Breast epithelium (tissue), 4 donors: ENCODE results near the gene KIAA0825. TPM values are rescaled to one million over a fixed set of nuclear protein-coding genes. Genes with fewer than 3 reads are reported as not detected.

ENCODE experiments used
- DNase-seq, 2 donors: peaks; one replicate each; pipeline ENCODE4 v3.0.0-alpha.2; 2019; ENCODE audit warnings: low spot score in 2 of 2
- H3K27ac ChIP-seq, 2 donors: fragments of 200-600 bp; sonication (generic) in 1 of 2; one replicate each; pipeline ENCODE4 v1.5.1; 2016 to 2019; ENCODE audit warnings: mild to moderate bottlenecking in 1 of 2
- H3K27me3 ChIP-seq, 2 donors: fragments of 200-600 bp; sonication (generic) in 1 of 2; one replicate each; pipeline versions ENCODE4 v1.5.1 to v1.6.0; 2017 to 2019; ENCODE audit warnings: control low read depth in 1 of 2, mild to moderate bottlenecking in 1 of 2
- H3K36me3 ChIP-seq: fragments of 200-600 bp; one replicate; pipeline ENCODE4 v1.5.1; 2019
- H3K4me1 ChIP-seq, 2 donors: fragments of 200-600 bp; sonication (generic); one replicate each; pipeline ENCODE4 v1.5.1; 2016 to 2019; ENCODE audit warnings: control low read depth in 1 of 2
- H3K4me3 ChIP-seq, 3 donors: fragments of 200-600 bp; sonication (generic); 1 replicate in 2 of 3; 2 replicates in 1 of 3; pipeline ENCODE4 v1.5.1; 2016 to 2019; ENCODE audit warnings: mild to moderate bottlenecking in 3 of 3, moderate library complexity in 2 of 3
- H3K9me3 ChIP-seq, 2 donors: fragments of 200-600 bp; sonication (generic) in 1 of 2; one replicate each; pipeline ENCODE4 v1.5.1; 2016 to 2019; ENCODE audit warnings: control low read depth in 1 of 2
- CTCF ChIP-seq, 3 donors: fragments of 450-650 bp; IDR thresholded peaks; one replicate each; pipeline ENCODE4 v1.5.1; 2016 to 2017; ENCODE audit warnings: antibody characterized with exemption in 3 of 3, mild to moderate bottlenecking in 3 of 3, moderate library complexity in 3 of 3
- POLR2A ChIP-seq: fragments of 450-650 bp; IDR thresholded peaks from one replicate; pipeline ENCODE4 v1.6.1; 2016; ENCODE audit warnings: antibody characterized with exemption, mild to moderate bottlenecking, moderate library complexity
- POLR2AphosphoS5 ChIP-seq, 3 donors: sonication (generic); formaldehyde crosslinking; IDR thresholded peaks; one replicate each; pipeline ENCODE4 v1.6.1; 2017; ENCODE audit warnings: antibody characterized with exemption in 3 of 3
- intact Hi-C: fragments of 100-400 bp; cut with DNase I; formaldehyde crosslinking; loops from one replicate; pipeline ENCODE4 v1.15.1; 2023; ENCODE audit warnings: low total_unique reads
- total RNA-seq, 3 donors: library from RNA; depleted of rRNA; stranded (reverse); fragments of >200 nt; gene quantifications; one replicate each; pipeline ENCODE4 v1.1.0, GENCODE V29; 2016

The KIAA0825 gene
- total RNA-seq, 3 donors from 2014 or later, result 5.9 to 15.5 (median 7.9) TPM

DNA sequence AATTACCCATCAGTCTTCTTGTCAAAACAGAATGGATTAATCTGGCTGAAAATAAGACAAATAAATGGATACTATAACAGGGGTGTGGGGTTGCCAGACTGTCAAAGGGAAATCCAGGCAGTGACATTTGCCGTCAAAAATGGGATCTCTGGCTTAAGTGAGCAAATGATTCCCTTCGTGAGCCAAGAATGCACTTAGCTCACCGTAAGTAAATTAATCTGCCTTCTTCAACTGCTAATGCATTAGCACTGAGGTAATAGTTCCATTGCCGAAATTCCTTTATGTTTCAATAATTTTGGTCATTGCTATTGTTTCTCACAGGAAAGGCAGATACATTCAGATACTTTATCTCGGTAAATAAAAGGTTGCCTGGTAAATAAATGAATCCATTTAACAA is 377.8 kb downstream of the KIAA0825 start:
- Histone ChIP-seq H3K4me3 (no peak overlapping the region), H3K27ac (no peak overlapping the region), H3K36me3 (no peaks in the 10 kb centered on the region), H3K27me3 (no peaks in the 10 kb centered on the region), H3K4me1 (no peaks in the 10 kb centered on the region), H3K9me3 (peaks cover 0 to 4% of the 10 kb centered on the region in 2 donors)
- no peak for DNase-seq
- TF ChIP-seq POLR2A (no peak), POLR2AphosphoS5 (IDR thresholded peaks at IDR 0.05) (no peak), CTCF (IDR thresholded peaks at IDR 0.05) (no peak)
- intact Hi-C loops, result no loop called here

GRCh38 chr5:94240134-94240533 is 378.3 kb downstream of the KIAA0825 start:
- TF ChIP-seq POLR2AphosphoS5 (IDR thresholded peaks at IDR 0.05) (no peak), POLR2A (no peak), CTCF (IDR thresholded peaks at IDR 0.05) (no peak)
- intact Hi-C loops, result no loop called here
- no peaks in the 10 kb centered on the region for H3K36me3 ChIP-seq

GRCh38 chr5:94239266-94239665 is 379.1 kb downstream of the KIAA0825 start:
- Histone ChIP-seq H3K4me3 (no peak overlapping the region), H3K9me3 (peaks cover 0 to 8% of the 10 kb centered on the region in 2 donors), H3K36me3 (no peaks in the 10 kb centered on the region), H3K27ac (no peak overlapping the region), H3K27me3 (no peaks in the 10 kb centered on the region), H3K4me1 (no peaks in the 10 kb centered on the region)
- no peak for DNase-seq
- intact Hi-C loops, result loop anchor here (10.0 kb wide), 1 partner anchor 504 kb away; no protein-coding TSS in a partner anchor
- no peak for TF ChIP-seq CTCF (IDR thresholded peaks at IDR 0.05)
- no peak for TF ChIP-seq POLR2A
- TF ChIP-seq POLR2AphosphoS5 (IDR thresholded peaks at IDR 0.05), result no peak

More at GRCh38 chr5:94240134-94240533, 378.3 kb downstream of the KIAA0825 start:
- no peak for DNase-seq
- Histone ChIP-seq H3K4me1 (no peaks in the 10 kb centered on the region), H3K9me3 (peaks cover 0 to 8% of the 10 kb centered on the region in 2 donors), H3K4me3 (no peak overlapping the region), H3K27me3 (no peaks in the 10 kb centered on the region), H3K27ac (no peak overlapping the region)

- Histone ChIP-seq H3K4me1 (no peaks in the 10 kb centered on the region), H3K27me3 (no peaks in the 10 kb centered on the region), H3K36me3 (no peaks in the 10 kb centered on the region), H3K9me3 (peaks cover 0 to 8% of the 10 kb centered on the region in 2 donors), H3K4me3 (no peak overlapping the region), H3K27ac (no peak overlapping the region)
- TF ChIP-seq CTCF (IDR thresholded peaks at IDR 0.05) (no peak), POLR2AphosphoS5 (IDR thresholded peaks at IDR 0.05) (no peak), POLR2A (no peak)
- DNase-seq, result no peak
- intact Hi-C loops, result loop anchor here (10.0 kb wide), 1 partner anchor 500 kb away; no protein-coding TSS in a partner anchor
Measured at GRCh38 chr5:94234987-94235386, 383.4 kb downstream of the KIAA0825 start.

- no peaks in the 10 kb centered on the region for H3K4me1 ChIP-seq
- intact Hi-C loops, result no loop called here
- no peak overlapping the region for H3K4me3 ChIP-seq
- TF ChIP-seq CTCF (IDR thresholded peaks at IDR 0.05) (no peak), POLR2A (no peak), POLR2AphosphoS5 (IDR thresholded peaks at IDR 0.05) (no peak)
- DNase-seq, result no peak
- H3K27ac ChIP-seq, result no peak overlapping the region
- no peaks in the 10 kb centered on the region for H3K9me3 ChIP-seq
- no peaks in the 10 kb centered on the region for H3K36me3 ChIP-seq
- no peaks in the 10 kb centered on the region for H3K27me3 ChIP-seq
Measured at GRCh38 chr5:94228791-94229190, 389.6 kb downstream of the KIAA0825 start.
